SK-N-SH treated with all-trans-retinoic acid at 6 μM for 48 hours (cell line): ENCODE data around the gene CACNA1I.

Experiments used
- ATAC-seq: fragments of 200-7000 bp; cut with Tn5 transposase; 3 replicates; pipeline ENCODE4 v1.9.1; 2020; ENCODE audit warnings: mild to moderate bottlenecking, moderate library complexity
- ARNTL ChIP-seq: fragments of 450-650 bp; formaldehyde crosslinking; IDR thresholded peaks from 2 replicates; pipeline ENCODE4 v1.5.0; 2020; ENCODE audit warnings: low read depth, mild to moderate bottlenecking, moderate library complexity, borderline replicate concordance
- CSDC2 ChIP-seq: fragments of 250-450 bp; sonication (Bioruptor Pico); IDR thresholded peaks from 2 replicates; pipeline ENCODE4 v1.5.0; 2020; ENCODE audit warnings: mild to moderate bottlenecking, moderate library complexity
- ESRRG ChIP-seq: fragments of 250-450 bp; sonication (Bioruptor Pico); IDR thresholded peaks from 2 replicates; pipeline ENCODE4 v1.6.1; 2021; ENCODE audit warnings: mild to moderate bottlenecking
- GLIS3 ChIP-seq: fragments of 250-450 bp; sonication (Bioruptor Pico); IDR thresholded peaks from 2 replicates; pipeline ENCODE4 v1.5.0; 2020; ENCODE audit warnings: mild to moderate bottlenecking, moderate library complexity
- ISL1 ChIP-seq: fragments of 250-450 bp; sonication (Bioruptor Pico); IDR thresholded peaks from 2 replicates; pipeline ENCODE4 v2.1.2; 2022; ENCODE audit warnings: mild to moderate bottlenecking, moderate library complexity
- OSR1 ChIP-seq: fragments of 250-450 bp; sonication (Bioruptor Pico); IDR thresholded peaks from 2 replicates; pipeline ENCODE4 v1.8.0; 2022; ENCODE audit warnings: moderate library complexity, mild to moderate bottlenecking, inconsistent platforms
- PPARA ChIP-seq: fragments of 250-450 bp; sonication (Bioruptor Pico); IDR thresholded peaks from 2 replicates; pipeline ENCODE4 v1.5.0; 2020; ENCODE audit warnings: mild to moderate bottlenecking, borderline replicate concordance
- RARB ChIP-seq: fragments of 250-450 bp; sonication (Bioruptor Pico); IDR thresholded peaks from 2 replicates; pipeline ENCODE4 v1.8.0; 2021; ENCODE audit warnings: mild to moderate bottlenecking, moderate library complexity
- SNAI2 ChIP-seq: fragments of 250-450 bp; sonication (Bioruptor Pico); IDR thresholded peaks from 2 replicates; pipeline ENCODE4 v1.5.0; 2020; ENCODE audit warnings: mild to moderate bottlenecking, moderate library complexity
- TCF4 ChIP-seq: fragments of 250-450 bp; sonication (Bioruptor Pico); IDR thresholded peaks from 2 replicates; pipeline ENCODE4 v1.8.0; 2021; ENCODE audit warnings: mild to moderate bottlenecking, moderate library complexity, borderline replicate concordance
- TOX ChIP-seq: fragments of 250-450 bp; sonication (Bioruptor Pico); IDR thresholded peaks from 2 replicates; pipeline ENCODE4 v1.8.0; 2021; ENCODE audit warnings: mild to moderate bottlenecking, moderate library complexity, borderline replicate concordance
- ZC3H10 ChIP-seq: fragments of 250-450 bp; sonication (Bioruptor Pico); IDR thresholded peaks from 2 replicates; pipeline ENCODE4 v1.5.1; 2021; ENCODE audit warnings: mild to moderate bottlenecking, moderate library complexity
- ZFP3 ChIP-seq: fragments of 250-450 bp; sonication (Bioruptor Pico); IDR thresholded peaks from 2 replicates; pipeline ENCODE4 v1.5.0; 2020; ENCODE audit warnings: mild to moderate bottlenecking, moderate library complexity
- ZFP30 ChIP-seq: fragments of 450-650 bp; formaldehyde crosslinking; IDR thresholded peaks from 2 replicates; pipeline ENCODE4 v1.5.0; 2022; ENCODE audit warnings: mild to moderate bottlenecking, moderate library complexity
- ZNF70 ChIP-seq: fragments of 450-650 bp; formaldehyde crosslinking; IDR thresholded peaks from 2 replicates; pipeline ENCODE4 v1.5.0; 2020; ENCODE audit warnings: mild to moderate bottlenecking, moderate library complexity
- ZNF8 ChIP-seq: fragments of 450-650 bp; formaldehyde crosslinking; IDR thresholded peaks from 2 replicates; pipeline ENCODE4 v1.5.0; 2020; ENCODE audit warnings: mild to moderate bottlenecking, moderate library complexity
- TF ChIP-seq, protein P1 (sequence below): fragments of 250-450 bp; sonication (Bioruptor Pico); IDR thresholded peaks from 2 replicates; pipeline ENCODE4 v1.8.0; 2020; ENCODE audit warnings: mild to moderate bottlenecking, moderate library complexity, borderline replicate concordance
- TF ChIP-seq, protein P2 (sequence below): fragments of 250-450 bp; sonication (Bioruptor Pico); IDR thresholded peaks from 2 replicates; pipeline ENCODE4 v1.5.1; 2020; ENCODE audit warnings: low read depth, mild to moderate bottlenecking, moderate library complexity
- TF ChIP-seq, protein P3 (sequence below): fragments of 250-450 bp; sonication (Bioruptor Pico); IDR thresholded peaks from 2 replicates; pipeline ENCODE4 v1.8.0; 2021; ENCODE audit warnings: low read depth, mild to moderate bottlenecking, moderate library complexity, borderline replicate concordance
- TF ChIP-seq, protein P4 (sequence below): fragments of 250-450 bp; sonication (Bioruptor Pico); IDR thresholded peaks from 2 replicates; pipeline ENCODE4 v1.5.1; 2021; ENCODE audit warnings: mild to moderate bottlenecking, moderate library complexity
- TF ChIP-seq, protein P5 (sequence below): fragments of 250-450 bp; sonication (Bioruptor Pico); IDR thresholded peaks from 2 replicates; pipeline ENCODE4 v1.5.0; 2020; ENCODE audit warnings: mild to moderate bottlenecking, moderate library complexity

The CACNA1I gene

DNA sequence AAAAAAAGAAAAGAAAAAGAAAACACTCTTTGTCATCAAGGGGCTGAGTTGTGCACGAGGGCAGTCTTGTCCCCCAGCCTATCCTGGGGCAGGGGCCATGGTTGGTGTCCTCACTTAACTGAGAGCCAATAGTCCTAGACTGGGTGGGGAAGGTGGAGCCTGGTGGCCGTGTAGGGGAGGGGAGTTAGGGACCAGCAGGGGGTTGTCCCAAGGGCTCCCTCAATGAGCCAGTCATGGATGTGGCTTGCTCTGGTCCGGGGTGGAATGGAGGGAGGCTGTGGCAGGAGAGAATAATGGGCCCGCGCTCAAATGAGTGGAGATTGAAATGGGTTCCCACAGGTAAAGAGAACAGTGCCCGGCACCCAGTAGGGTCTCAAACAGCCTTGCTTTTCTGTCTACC, 46.2 kb downstream of the CACNA1I start:
- ATAC-seq: no peak
- no peak for TF ChIP-seq ZFP3 (CRISPR knock-in tag)
- TF ChIP-seq TCF4 (CRISPR knock-in tag): no peak
- no peak for TF ChIP-seq CSDC2 (CRISPR knock-in tag)
- TF ChIP-seq TOX: no peak
- TF ChIP-seq, protein P1, sequence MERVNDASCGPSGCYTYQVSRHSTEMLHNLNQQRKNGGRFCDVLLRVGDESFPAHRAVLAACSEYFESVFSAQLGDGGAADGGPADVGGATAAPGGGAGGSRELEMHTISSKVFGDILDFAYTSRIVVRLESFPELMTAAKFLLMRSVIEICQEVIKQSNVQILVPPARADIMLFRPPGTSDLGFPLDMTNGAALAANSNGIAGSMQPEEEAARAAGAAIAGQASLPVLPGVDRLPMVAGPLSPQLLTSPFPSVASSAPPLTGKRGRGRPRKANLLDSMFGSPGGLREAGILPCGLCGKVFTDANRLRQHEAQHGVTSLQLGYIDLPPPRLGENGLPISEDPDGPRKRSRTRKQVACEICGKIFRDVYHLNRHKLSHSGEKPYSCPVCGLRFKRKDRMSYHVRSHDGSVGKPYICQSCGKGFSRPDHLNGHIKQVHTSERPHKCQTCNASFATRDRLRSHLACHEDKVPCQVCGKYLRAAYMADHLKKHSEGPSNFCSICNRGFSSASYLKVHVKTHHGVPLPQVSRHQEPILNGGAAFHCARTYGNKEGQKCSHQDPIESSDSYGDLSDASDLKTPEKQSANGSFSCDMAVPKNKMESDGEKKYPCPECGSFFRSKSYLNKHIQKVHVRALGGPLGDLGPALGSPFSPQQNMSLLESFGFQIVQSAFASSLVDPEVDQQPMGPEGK (CRISPR knock-in tag): no peak
- no peak for TF ChIP-seq ARNTL (CRISPR knock-in tag)
- TF ChIP-seq ZC3H10 (CRISPR knock-in tag): no peak
- TF ChIP-seq, protein P2, sequence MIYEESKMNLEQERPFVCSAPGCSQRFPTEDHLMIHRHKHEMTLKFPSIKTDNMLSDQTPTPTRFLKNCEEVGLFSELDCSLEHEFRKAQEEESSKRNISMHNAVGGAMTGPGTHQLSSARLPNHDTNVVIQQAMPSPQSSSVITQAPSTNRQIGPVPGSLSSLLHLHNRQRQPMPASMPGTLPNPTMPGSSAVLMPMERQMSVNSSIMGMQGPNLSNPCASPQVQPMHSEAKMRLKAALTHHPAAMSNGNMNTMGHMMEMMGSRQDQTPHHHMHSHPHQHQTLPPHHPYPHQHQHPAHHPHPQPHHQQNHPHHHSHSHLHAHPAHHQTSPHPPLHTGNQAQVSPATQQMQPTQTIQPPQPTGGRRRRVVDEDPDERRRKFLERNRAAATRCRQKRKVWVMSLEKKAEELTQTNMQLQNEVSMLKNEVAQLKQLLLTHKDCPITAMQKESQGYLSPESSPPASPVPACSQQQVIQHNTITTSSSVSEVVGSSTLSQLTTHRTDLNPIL: no peak
- no peak for TF ChIP-seq OSR1
- TF ChIP-seq SNAI2 (CRISPR knock-in tag): no peak
- TF ChIP-seq ESRRG: no peak
- TF ChIP-seq, protein P3, sequence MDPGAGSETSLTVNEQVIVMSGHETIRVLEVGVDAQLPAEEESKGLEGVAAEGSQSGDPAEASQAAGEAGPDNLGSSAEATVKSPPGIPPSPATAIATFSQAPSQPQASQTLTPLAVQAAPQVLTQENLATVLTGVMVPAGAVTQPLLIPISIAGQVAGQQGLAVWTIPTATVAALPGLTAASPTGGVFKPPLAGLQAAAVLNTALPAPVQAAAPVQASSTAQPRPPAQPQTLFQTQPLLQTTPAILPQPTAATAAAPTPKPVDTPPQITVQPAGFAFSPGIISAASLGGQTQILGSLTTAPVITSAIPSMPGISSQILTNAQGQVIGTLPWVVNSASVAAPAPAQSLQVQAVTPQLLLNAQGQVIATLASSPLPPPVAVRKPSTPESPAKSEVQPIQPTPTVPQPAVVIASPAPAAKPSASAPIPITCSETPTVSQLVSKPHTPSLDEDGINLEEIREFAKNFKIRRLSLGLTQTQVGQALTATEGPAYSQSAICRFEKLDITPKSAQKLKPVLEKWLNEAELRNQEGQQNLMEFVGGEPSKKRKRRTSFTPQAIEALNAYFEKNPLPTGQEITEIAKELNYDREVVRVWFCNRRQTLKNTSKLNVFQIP (CRISPR knock-in tag): no peak
- TF ChIP-seq PPARA (CRISPR knock-in tag): no peak
- TF ChIP-seq, protein P4, sequence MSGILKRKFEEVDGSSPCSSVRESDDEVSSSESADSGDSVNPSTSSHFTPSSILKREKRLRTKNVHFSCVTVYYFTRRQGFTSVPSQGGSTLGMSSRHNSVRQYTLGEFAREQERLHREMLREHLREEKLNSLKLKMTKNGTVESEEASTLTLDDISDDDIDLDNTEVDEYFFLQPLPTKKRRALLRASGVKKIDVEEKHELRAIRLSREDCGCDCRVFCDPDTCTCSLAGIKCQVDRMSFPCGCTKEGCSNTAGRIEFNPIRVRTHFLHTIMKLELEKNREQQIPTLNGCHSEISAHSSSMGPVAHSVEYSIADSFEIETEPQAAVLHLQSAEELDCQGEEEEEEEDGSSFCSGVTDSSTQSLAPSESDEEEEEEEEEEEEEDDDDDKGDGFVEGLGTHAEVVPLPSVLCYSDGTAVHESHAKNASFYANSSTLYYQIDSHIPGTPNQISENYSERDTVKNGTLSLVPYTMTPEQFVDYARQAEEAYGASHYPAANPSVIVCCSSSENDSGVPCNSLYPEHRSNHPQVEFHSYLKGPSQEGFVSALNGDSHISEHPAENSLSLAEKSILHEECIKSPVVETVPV (CRISPR knock-in tag): no peak
- TF ChIP-seq GLIS3: no peak

DNA sequence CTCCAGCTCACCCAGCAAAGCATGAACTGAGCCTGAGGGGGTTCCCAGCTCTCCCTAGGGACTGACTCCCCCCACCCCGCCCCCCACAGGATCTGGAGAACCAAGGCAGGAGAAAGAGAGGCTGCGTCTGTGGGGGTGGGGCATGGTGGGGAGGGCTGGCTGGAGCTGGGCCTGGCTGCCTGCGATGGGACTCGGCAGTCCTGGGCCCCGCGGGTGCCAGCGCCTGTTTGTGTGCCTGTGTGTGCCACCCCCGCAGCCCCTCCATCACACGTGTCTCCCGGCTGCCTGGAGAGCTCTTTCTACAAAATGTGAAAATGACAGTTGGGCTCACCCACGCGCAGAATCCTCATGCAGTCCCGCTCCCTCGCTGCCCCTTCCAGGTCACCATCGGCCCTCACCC, 46.8 kb downstream of the CACNA1I start:
- TF ChIP-seq ZFP30 (CRISPR knock-in tag): no peak
- no peak for TF ChIP-seq RARB (CRISPR knock-in tag)
- no peak for TF ChIP-seq TCF4 (CRISPR knock-in tag)
- TF ChIP-seq, protein P3 (CRISPR knock-in tag): no peak
- no peak for TF ChIP-seq ZC3H10 (CRISPR knock-in tag)
- no peak for TF ChIP-seq ZNF70 (CRISPR knock-in tag)
- TF ChIP-seq SNAI2 (CRISPR knock-in tag): no peak
- TF ChIP-seq ARNTL (CRISPR knock-in tag): no peak
- no peak for TF ChIP-seq ISL1 (CRISPR knock-in tag)
- TF ChIP-seq TOX: no peak
- no peak for TF ChIP-seq ZNF8 (CRISPR knock-in tag)
- TF ChIP-seq PPARA (CRISPR knock-in tag): no peak
- TF ChIP-seq, all 23 proteins: peak for 0
- no peak for ATAC-seq

DNA sequence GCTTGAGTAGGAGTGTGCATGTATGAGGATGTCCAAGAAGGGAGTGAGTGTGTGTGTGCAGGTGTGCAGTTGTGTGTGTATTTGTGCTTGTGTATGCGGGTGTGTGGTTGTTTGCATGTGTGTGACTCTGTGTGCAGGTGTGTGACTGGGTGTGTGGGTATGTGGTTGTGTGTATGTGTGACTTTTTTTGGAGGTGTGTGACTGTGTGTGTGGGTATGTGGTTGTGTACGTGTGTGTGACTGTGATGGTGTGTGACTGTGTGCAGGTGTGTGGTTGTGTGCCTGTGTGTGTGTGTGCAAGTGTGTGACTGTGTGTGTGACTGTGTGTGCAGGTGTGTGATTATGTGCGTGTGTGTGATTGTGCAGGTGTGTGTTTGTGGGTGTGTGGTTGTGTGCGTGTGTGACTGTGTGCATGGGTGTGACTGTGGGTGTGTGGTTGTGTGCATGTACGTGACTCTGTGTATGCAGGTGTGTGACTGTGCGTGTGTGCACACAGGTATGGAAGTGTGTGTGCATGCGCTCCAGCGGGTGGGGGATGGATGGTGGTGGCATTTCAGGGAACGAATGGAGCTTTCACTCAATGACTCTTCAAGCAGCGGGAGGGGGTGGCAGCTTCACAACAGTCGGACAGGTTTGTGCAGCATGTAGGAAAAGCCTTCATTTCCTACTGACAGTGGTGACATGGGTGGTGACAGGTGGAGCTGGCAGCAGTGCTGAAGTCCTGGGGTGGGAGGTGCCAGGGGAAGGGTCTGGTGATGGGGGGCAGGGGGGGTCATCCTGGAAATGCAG, 47.6 kb downstream of the CACNA1I start:
- ATAC-seq: no peak
- TF ChIP-seq OSR1: no peak
- no peak for TF ChIP-seq SNAI2 (CRISPR knock-in tag)
- TF ChIP-seq PPARA (CRISPR knock-in tag): no peak
- TF ChIP-seq, protein P5, sequence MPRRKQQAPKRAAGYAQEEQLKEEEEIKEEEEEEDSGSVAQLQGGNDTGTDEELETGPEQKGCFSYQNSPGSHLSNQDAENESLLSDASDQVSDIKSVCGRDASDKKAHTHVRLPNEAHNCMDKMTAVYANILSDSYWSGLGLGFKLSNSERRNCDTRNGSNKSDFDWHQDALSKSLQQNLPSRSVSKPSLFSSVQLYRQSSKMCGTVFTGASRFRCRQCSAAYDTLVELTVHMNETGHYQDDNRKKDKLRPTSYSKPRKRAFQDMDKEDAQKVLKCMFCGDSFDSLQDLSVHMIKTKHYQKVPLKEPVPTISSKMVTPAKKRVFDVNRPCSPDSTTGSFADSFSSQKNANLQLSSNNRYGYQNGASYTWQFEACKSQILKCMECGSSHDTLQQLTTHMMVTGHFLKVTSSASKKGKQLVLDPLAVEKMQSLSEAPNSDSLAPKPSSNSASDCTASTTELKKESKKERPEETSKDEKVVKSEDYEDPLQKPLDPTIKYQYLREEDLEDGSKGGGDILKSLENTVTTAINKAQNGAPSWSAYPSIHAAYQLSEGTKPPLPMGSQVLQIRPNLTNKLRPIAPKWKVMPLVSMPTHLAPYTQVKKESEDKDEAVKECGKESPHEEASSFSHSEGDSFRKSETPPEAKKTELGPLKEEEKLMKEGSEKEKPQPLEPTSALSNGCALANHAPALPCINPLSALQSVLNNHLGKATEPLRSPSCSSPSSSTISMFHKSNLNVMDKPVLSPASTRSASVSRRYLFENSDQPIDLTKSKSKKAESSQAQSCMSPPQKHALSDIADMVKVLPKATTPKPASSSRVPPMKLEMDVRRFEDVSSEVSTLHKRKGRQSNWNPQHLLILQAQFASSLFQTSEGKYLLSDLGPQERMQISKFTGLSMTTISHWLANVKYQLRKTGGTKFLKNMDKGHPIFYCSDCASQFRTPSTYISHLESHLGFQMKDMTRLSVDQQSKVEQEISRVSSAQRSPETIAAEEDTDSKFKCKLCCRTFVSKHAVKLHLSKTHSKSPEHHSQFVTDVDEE (CRISPR knock-in tag): no peak
- no peak for TF ChIP-seq GLIS3
- TF ChIP-seq CSDC2 (CRISPR knock-in tag): no peak
- no peak for TF ChIP-seq TOX
- TF ChIP-seq, protein P2: no peak
- no peak for TF ChIP-seq ZC3H10 (CRISPR knock-in tag)
- no peak for TF ChIP-seq ISL1 (CRISPR knock-in tag)
- TF ChIP-seq, all 23 proteins: peak for 0
